Activated T-cell treated with anti-CD3 and anti-CD28 coated beads, Interleukin-2, amount 50 U/mL, for 24 hours (primary cell): Measurements from ENCODE around the gene KANK3.
"Not testable (repeated sequence)": the region's sequence is repeated elsewhere in the genome, so short reads cannot be mapped to it uniquely, and the experiment has no call there.

Source experiments
- DNase-seq: peaks from one replicate; pipeline ENCODE4 v3.0.0-alpha.2; 2020
- H3K27ac Mint-ChIP-seq: 2 replicates; pipeline ENCODE4 v1.8.0; 2020; ENCODE audit warnings: mild to moderate bottlenecking, mixed read lengths
- H3K27me3 Mint-ChIP-seq: 2 replicates; pipeline ENCODE4 v1.8.0; 2020; ENCODE audit warnings: mixed read lengths
- H3K36me3 Mint-ChIP-seq: 2 replicates; pipeline ENCODE4 v1.8.0; 2020; ENCODE audit warnings: low read depth, mixed read lengths
- H3K4me1 Mint-ChIP-seq: 2 replicates; pipeline ENCODE4 v1.8.0; 2020; ENCODE audit warnings: low read depth, mixed read lengths
- H3K4me3 Mint-ChIP-seq: 2 replicates; pipeline ENCODE4 v1.8.0; 2020; ENCODE audit warnings: mild to moderate bottlenecking, moderate library complexity, mixed read lengths
- H3K9me3 Mint-ChIP-seq: 2 replicates; pipeline ENCODE4 v1.8.0; 2020; ENCODE audit warnings: mixed read lengths

The KANK3 gene

DNA sequence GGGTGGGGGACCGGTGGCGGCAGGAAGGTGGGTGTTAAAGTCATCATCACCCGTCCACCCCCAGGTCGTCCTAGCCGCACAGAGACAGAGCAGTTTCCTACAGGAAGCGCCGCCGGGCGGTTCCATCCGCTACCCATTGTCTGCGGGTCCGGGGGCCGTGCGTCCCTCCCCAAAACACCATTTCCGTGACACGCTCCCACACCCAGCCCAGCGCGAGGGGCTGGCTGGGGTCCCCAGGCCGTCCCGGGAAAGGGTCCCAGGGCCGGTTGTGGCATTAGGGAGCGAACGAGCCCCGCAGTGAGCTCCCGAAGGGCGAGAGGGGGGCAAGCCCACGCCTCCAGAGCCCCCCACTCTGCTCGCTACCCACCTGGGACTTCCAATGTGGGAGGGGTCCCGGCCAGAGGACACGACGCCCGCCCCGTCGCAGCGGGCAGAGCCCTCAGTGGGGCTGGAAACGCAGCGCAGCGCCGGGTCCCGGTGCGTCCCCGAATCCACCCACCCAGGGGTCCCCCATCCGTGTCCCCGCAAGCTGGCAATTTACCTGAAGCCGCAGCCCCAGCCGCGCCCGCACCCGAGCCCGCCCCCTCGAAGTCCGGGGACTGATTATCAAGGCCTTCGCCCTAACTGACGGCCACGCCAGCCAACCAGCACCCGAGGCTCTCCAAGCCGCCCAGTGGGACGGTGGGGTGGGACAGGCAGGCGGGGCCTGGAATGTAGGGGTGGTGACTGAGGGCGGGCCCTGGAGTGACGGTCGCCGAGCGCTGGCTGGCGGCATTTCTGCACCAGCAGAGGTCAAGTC lies at the start of gene KANK3:
Gene KANK3, minus strand, starts transcription at position 579 of the 799 bp plus-strand sequence. CDS start 5,434 bp downstream, outside the sequence.
- Mint-ChIP-seq H3K4me3 (peak within 1 kb of the TSS; percentile 67), H3K36me3 (no peaks in the 10 kb centered on the region), H3K4me1 (peaks cover 8% of the 10 kb centered on the region), H3K27ac (no peak within 1 kb of the TSS), H3K27me3 (peaks cover 24% of the 10 kb centered on the region), H3K9me3 (no peaks in the 10 kb centered on the region)
- peak; percentile 95 for DNase-seq

DNA sequence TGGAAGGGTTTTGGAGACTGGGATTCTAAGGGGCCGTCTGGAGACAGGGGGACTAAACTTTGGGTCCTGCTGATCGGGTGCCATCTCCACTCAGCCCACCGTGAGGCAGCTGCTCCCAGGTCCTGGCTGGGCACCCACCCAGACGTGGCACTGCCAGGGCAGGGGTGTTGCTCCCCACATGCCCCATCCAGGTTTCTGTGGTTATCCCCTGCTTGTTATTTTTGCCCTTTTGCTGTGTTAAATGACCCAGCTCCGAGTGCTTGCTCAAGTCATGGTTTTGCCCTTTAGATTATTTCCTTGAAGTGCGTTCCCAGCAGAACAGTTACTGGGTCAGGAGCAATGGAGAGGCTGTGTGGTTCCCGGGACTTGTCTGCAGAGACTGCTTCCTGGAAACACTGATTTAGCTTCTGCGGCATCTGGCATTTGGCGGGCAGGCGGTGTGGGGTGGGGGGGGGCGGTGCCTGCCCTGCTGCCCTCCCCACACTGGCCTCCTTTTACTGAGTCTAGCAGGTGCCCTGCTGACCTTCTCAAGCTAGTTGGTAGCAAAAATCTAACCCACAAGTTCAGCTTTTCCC lies 49.0 kb upstream of the KANK3 start:
- Mint-ChIP-seq H3K4me3 (peak overlapping the region; percentile 45), H3K4me1 (peaks cover 44% of the 10 kb centered on the region), H3K27ac (peak overlapping the region; percentile 77), H3K36me3 (peaks cover 7% of the 10 kb centered on the region), H3K9me3 (no peaks in the 10 kb centered on the region), H3K27me3 (no peaks in the 10 kb centered on the region)
- no peak for DNase-seq

DNA sequence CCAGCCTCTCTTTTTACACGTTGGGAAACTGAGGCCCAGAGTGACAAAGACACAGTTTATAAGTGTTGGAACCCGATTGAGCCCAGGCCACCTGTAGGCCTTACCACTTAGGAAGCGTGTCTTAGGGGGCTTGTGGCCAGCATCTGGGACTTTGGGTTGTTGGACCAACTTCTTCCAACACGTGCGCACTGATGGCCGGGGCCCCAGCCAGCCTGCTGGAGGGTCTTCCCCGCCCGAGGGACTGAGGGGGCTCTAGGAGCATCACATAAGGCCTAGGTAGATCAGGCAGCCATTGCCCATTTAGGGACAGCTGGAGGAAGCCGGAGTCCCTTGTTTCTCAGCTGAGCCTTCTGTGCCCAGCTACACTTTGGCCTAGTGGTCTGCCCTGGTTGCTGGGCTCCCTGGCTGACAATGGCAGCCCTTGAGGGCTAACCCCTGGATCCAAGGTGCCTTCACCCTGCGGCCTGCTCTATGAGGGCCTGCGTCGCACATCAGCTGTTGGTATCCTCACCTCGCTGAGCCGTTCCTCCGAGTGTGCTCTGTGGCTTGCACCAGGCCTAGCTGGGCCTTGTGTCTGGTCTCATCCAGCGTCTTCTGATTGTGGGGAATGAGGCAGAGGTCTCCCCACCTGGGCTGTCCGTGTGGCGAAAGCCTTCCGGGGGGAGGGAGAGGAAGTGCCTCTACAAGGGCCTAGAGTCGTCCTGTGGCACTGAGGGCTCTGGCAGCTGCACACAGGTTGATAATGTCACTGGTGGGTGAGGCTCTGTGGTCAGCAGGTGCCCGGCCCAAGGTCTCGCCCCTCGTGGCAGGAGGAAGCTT lies 48.3 kb upstream of the KANK3 start:
- DNase-seq: no peak
- Mint-ChIP-seq H3K27ac (peak overlapping the region; percentile 84), H3K36me3 (peaks cover 13% of the 10 kb centered on the region), H3K4me1 (peaks cover 39% of the 10 kb centered on the region), H3K9me3 (no peaks in the 10 kb centered on the region), H3K4me3 (peak overlapping the region; percentile 91), H3K27me3 (no peaks in the 10 kb centered on the region)

DNA sequence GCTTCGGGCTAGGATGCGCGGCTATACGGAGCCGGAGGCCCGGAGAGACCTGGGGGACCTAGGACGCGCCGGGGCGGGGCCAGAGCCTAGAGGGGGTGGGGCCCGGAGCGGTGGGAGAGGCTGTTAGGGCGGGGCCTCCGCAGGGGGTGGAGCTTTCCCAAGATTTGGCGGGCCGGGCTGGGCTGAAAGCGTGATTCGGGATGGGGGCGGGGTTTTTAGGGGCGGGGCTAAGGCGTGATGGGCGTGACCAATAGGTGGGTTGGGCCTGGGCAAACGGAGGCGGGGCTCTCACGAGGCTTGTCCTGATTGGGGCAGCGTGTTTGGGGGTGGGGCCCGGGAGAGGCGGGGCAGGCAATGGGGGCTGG lies 47.5 kb upstream of the KANK3 start:
- Mint-ChIP-seq H3K36me3 (peaks cover 15% of the 10 kb centered on the region), H3K4me1 (peaks cover 34% of the 10 kb centered on the region), H3K4me3 (peak overlapping the region; percentile 91), H3K9me3 (no peaks in the 10 kb centered on the region), H3K27ac (peak overlapping the region; percentile 84), H3K27me3 (no peaks in the 10 kb centered on the region)
- peak; percentile 96 for DNase-seq

DNA sequence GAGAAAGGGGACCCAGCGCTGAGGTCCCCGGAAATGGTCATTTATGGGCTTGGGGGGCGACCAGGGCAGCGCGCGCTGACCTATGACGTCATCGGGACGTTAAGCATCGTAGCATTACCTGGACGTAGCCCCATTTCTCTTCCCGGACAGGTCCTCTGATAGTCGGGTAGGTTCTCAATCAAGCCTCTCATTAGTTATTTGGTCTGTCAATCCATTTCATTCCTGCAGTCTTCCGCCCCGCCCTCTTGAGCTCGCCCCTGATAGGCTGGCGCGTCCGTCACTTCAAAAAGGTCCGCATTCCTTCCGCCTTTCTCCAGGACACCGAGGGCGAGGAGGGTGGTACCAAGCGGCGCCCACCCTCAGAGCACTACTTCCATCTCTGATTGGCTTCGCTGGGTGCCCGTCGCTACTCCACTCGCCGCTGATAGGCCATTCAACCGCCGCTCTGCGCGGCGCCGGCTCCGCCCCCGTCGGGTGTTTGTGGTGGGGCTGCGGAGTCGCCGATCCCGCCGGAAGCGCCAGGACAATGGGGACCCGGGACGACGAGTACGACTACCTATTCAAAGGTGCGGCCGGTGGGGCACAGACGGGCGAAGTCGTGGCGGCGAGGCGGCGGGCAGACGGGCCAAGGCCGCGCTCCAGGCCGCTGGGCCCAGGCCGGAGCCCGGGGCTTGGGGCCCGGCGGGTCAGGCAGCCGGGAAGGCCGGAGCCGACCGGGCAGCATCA lies 47.0 kb upstream of the KANK3 start, which contains the start of gene RAB11B:
Gene RAB11B, plus strand, starts transcription at position 470 of the 726 bp plus-strand sequence. Its CDS starts 57 bp downstream, at position 527.
- no peaks in the 10 kb centered on the region for H3K27me3 Mint-ChIP-seq
- H3K4me3 Mint-ChIP-seq: peak within 1 kb of the TSS; percentile 91
- no peaks in the 10 kb centered on the region for H3K9me3 Mint-ChIP-seq

DNA sequence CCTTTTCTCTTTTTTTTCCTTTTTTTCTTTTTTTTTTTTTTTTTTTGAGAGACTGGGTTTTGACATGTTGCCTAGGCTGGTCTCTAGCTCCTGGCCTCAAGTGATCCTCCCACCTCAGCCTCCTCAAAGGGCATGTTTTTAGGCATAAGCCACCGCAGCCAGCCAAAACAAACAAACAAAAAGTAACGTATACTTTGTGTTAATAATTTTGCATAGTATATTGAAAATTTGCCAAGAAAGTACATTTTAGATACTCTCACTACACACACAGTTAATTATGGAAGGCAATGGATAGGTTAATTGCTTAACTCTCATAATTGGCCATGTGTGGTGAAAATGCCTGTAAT lies 45.5 kb upstream of the KANK3 start:
- Mint-ChIP-seq H3K4me1 (peaks cover 29% of the 10 kb centered on the region), H3K36me3 (peaks cover 15% of the 10 kb centered on the region), H3K4me3 (peak overlapping the region; percentile 20), H3K9me3 (no peaks in the 10 kb centered on the region), H3K27me3 (no peaks in the 10 kb centered on the region), H3K27ac (no peak overlapping the region)
- DNase-seq: no peak

More for the DNA sequence above, 47.0 kb upstream of the KANK3 start, which contains the start of gene RAB11B:
- Mint-ChIP-seq H3K27ac (peak within 1 kb of the TSS; percentile 99), H3K4me1 (peaks cover 34% of the 10 kb centered on the region), H3K36me3 (peaks cover 15% of the 10 kb centered on the region)
- DNase-seq: peak; percentile 98

DNA sequence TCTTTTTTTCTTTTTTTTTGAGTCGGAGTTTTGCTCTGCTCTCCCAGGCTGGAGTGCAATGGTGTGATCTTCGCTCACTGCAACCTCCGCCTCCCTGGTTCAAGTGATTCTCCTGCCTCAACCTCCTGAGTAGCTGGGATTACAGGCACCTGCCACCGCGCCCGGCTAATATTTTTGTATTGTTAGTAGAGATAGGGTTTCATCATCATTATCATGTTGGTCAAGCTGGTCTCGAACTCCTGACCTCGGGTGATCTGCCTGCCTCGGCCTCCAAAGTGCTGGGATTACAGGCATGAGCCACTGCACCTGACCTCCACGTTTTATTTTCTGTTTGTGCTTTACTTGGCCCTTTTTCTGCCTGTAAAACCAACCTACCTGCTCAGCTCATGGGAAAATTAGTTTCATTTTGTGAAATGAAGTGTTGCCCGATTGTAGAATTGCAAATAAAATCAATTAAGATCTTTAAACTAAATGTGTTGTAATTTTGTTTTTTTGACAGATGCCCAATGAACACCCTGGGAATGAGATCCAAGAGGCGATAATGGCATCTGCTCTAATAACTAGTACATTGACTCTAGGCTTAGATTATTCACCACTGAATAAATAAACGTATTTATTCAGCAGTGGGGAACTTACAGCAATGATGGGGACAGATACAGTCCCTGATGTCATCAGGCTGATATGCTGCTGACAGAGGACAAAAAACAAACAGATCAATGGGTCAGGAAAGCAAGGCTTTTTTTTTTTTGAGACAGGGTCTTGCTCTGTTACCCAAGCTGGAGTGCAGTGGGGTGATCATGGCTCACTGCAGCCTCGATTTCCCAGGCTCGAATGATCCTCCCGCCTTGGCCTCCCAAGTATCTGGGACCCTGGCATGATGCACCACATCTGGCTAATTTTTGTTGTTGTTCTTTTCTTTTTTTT lies 44.9 kb upstream of the KANK3 start:
- Mint-ChIP-seq H3K4me3 (peak overlapping the region; percentile 41), H3K9me3 (no peaks in the 10 kb centered on the region), H3K36me3 (peaks cover 13% of the 10 kb centered on the region), H3K27ac (peak overlapping the region; percentile 26), H3K27me3 (no peaks in the 10 kb centered on the region), H3K4me1 (peaks cover 27% of the 10 kb centered on the region)
- DNase-seq: no peak

DNA sequence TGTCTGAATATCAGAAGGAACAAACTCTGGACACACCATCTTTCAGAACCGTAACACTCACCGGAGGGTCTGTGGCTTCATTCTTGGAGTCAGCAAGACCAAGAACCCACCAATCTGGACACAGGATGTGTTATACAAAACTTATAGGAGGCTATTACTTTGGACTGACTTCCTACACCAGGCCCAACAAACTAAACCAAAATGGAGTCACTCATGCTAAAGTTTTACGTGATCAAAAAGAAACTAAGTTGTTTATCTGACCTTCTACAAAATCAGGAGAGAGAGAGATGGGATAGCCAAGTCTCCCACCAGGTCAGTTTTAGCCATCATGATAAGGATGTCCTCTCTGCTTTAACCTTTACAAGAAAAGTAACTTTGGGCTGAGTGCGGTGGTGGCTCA lies 43.9 kb upstream of the KANK3 start:
- Mint-ChIP-seq H3K36me3 (peaks cover 12% of the 10 kb centered on the region), H3K4me1 (peaks cover 21% of the 10 kb centered on the region), H3K4me3 (no peak overlapping the region), H3K27ac (no peak overlapping the region), H3K9me3 (no peaks in the 10 kb centered on the region), H3K27me3 (no peaks in the 10 kb centered on the region)
- DNase-seq: no peak

DNA sequence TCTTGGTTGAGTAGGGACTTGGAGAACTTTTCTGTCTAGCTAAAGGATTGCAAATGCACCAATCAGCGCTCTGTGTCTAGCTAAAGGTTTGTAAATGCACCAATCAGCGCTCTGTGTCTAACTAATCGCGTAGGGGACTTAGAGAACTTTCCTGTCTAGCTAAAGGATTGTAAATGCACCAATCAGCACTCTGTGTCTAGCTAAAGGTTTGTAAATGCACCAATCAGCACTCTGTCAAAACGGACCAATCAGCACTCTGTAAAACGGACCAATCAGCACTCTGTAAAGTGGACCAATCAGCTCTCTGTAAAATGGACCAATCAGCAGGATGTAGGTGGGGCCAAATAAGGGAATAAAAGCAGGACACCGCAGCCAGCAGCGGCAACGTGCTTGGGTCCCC lies 43.4 kb upstream of the KANK3 start:
- H3K27ac Mint-ChIP-seq, H3K4me3 Mint-ChIP-seq, DNase-seq, H3K9me3 Mint-ChIP-seq, H3K27me3 Mint-ChIP-seq: not testable (repeated sequence)
- Mint-ChIP-seq H3K4me1 (peaks cover 15% of the 10 kb centered on the region), H3K36me3 (peaks cover 12% of the 10 kb centered on the region)

DNA sequence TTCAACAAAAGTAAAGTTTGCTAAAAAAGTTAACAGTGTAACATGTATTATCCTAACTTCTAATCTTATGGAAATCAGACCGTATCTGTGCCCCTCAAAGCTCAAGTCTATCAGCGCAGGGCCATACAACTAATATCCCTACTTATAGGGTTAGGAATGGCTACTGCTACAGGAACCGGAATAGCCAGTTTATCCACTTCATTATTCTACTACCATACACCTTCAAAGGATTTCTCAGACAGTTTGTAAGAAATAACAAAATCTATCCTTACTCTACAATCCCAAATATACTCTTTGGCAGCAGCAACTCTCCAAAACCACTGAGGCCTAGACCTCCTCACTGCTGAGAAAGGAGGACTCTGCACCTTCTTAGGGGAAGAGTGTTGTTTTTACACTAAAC lies 42.5 kb upstream of the KANK3 start:
- not testable (repeated sequence) for H3K4me3 Mint-ChIP-seq, H3K4me1 Mint-ChIP-seq, H3K27ac Mint-ChIP-seq, DNase-seq, H3K27me3 Mint-ChIP-seq, H3K9me3 Mint-ChIP-seq
- peaks cover 12% of the 10 kb centered on the region for H3K36me3 Mint-ChIP-seq

DNA sequence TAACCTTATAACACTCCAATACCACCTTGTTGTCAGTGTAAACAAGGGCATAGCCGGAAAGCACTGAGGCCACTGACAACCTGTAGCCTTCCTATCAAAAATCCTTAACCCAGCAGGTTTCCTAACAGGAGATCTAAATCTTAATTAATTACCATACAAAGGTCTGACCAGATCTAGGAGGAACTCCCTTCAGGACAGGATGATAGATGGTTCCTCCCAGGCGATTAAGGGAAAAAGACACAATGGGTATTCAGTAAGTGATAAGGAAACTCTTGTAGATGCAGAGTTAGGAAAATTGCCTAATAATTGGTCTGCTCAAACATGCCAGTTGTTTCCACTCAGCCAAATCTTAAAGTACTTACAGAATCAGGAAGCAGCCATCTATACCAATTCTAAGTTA lies 42.0 kb upstream of the KANK3 start:
- not testable (repeated sequence) for H3K9me3 Mint-ChIP-seq, H3K27ac Mint-ChIP-seq, DNase-seq, H3K27me3 Mint-ChIP-seq, H3K4me1 Mint-ChIP-seq, H3K4me3 Mint-ChIP-seq
- peaks cover 10% of the 10 kb centered on the region for H3K36me3 Mint-ChIP-seq

DNA sequence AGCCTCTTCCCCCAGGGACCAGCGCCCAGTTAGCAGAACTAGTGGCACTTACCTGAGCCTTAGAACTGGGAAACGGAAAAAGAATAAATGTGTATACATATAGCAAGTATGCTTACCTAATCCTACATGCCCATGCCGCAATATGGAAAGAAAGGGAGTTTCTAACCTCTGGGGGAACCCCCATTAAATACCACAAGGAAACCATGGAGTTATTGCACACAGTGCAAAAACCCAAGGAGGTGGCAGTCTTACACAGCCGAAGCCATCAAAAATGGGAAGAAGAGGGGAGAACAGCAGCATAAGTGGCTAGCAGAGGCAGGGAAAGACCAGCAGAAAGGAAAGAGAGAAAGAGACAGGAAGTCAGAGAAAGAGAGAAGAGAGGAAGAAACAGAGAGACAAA lies 41.5 kb upstream of the KANK3 start:
- not testable (repeated sequence) for H3K36me3 Mint-ChIP-seq, H3K27ac Mint-ChIP-seq, DNase-seq

DNA sequence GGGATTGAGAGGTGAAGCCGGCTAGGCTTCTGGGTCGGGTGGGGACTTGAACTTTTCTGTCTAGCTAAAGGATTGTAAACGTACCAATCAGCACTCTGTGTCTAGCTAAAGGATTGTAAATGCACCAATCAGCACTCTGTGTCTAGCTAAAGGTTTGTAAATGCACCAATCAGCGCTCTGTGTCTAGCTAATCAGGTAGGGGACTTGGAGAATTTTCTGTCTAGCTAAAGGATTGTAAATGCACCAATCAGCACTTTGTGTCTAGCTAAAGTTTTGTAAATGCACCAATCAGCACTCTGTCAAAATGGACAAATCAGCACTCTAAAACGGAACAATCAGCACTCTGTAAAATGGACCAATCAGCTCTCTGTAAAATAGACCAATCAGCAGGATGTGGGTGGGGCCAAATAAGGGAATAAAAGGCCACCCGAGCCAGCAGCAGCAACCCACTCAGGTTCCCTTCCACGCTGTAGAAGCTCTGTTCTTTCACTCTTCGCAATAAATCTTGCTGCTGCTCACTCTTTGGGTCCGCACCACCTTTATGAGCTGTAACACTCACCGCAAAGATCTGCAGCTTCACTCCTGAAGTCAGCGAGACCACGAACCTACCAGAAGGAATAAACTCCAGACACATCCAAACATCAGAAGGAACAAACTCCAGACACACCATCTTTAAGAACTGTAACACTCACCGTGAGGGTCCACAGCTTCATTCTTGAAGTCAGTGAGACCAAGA lies 36.3 kb upstream of the KANK3 start:
- H3K4me1 Mint-ChIP-seq, H3K27ac Mint-ChIP-seq, H3K9me3 Mint-ChIP-seq, H3K27me3 Mint-ChIP-seq, H3K4me3 Mint-ChIP-seq, DNase-seq: not testable (repeated sequence)
- H3K36me3 Mint-ChIP-seq: peaks cover 10% of the 10 kb centered on the region

More for the DNA sequence above, 41.5 kb upstream of the KANK3 start:
- not testable (repeated sequence) for H3K4me1 Mint-ChIP-seq, H3K27me3 Mint-ChIP-seq, H3K9me3 Mint-ChIP-seq, H3K4me3 Mint-ChIP-seq
